ENCODE results near the gene LAMTOR3. TPM values are rescaled to one million over a fixed set of nuclear protein-coding genes. Genes with fewer than 3 reads are reported as not detected.

LAMTOR3 gene
- total and polyA plus RNA-seq, 4 donors, result 13.5 to 26.3 (median 19.8) TPM

- no peaks in the 10 kb centered on the region for H3K9me3 ChIP-seq (ENCODE audit: control insufficient read depth in 4 of 4, low read length in 3 of 4)
- TF ChIP-seq FOXA1 (IDR thresholded peaks at IDR 0.05) (no peak), RAD21 (IDR thresholded peaks at IDR 0.05) (no peak), CTCF (IDR thresholded peaks at IDR 0.05; ENCODE audit: low read depth, low read length, missing input control) (no peak), YY1 (IDR thresholded peaks at IDR 0.05) (no peak), EGR1 (IDR thresholded peaks at IDR 0.05; ENCODE audit: low read depth in 2 of 2) (no peak), JUND (IDR thresholded peaks at IDR 0.05) (no peak), REST (IDR thresholded peaks at IDR 0.05) (no peak), HNF4G (IDR thresholded peaks at IDR 0.05) (no peak), NR2F2 (IDR thresholded peaks at IDR 0.05) (no peak), TAF1 (conservative IDR thresholded peaks at IDR 0.05) (no peak)
- no peak overlapping the region for H3K9ac ChIP-seq (ENCODE audit: low read depth in 1 of 2, low read length in 2 of 2)
- 85% methylated on average over 3 of the region's 3 CpGs for WGBS
- no peaks in the 10 kb centered on the region for H3K36me3 ChIP-seq (ENCODE audit: control insufficient read depth in 4 of 4, insufficient read depth in 3 of 4, low read depth in 1 of 4, low read length in 3 of 4)
- no peak overlapping the region for H3K27ac ChIP-seq (ENCODE audit: low read depth in 1 of 2, low read length in 2 of 2)
- H3K4me3 ChIP-seq (ENCODE audit: low read depth in 1 of 3, low read length in 3 of 3), result no peak overlapping the region
- H3K27me3 ChIP-seq (ENCODE audit: control insufficient read depth in 4 of 4, insufficient read depth in 4 of 4, low read length in 3 of 4), result no peaks in the 10 kb centered on the region
- no peak for DNase-seq (ENCODE audit: low spot score)
- no peaks in the 10 kb centered on the region for H3K4me1 ChIP-seq (ENCODE audit: control insufficient read depth in 4 of 4, insufficient read depth in 4 of 4, low read length in 3 of 4)
Measured at GRCh38 chr4:99852199-99852749, 42.0 kb downstream of the LAMTOR3 start.

GRCh38 chr4:99848591-99849001 lies 45.6 kb downstream of the LAMTOR3 start:
- no peaks in the 10 kb centered on the region for H3K36me3 ChIP-seq (ENCODE audit: control insufficient read depth in 4 of 4, insufficient read depth in 3 of 4, low read depth in 1 of 4, low read length in 3 of 4)
- DNase-seq (ENCODE audit: low spot score), result no peak
- H3K4me1 ChIP-seq (ENCODE audit: control insufficient read depth in 4 of 4, insufficient read depth in 4 of 4, low read length in 3 of 4), result no peaks in the 10 kb centered on the region
- no peak overlapping the region for H3K4me3 ChIP-seq (ENCODE audit: low read depth in 1 of 3, low read length in 3 of 3)
- H3K27ac ChIP-seq (ENCODE audit: low read depth in 1 of 2, low read length in 2 of 2), result no peak overlapping the region
- 92% methylated on average over 4 of the region's 4 CpGs for WGBS
- no peaks in the 10 kb centered on the region for H3K9me3 ChIP-seq (ENCODE audit: control insufficient read depth in 4 of 4, low read length in 3 of 4)
- H3K27me3 ChIP-seq (ENCODE audit: control insufficient read depth in 4 of 4, insufficient read depth in 4 of 4, low read length in 3 of 4), result no peaks in the 10 kb centered on the region
- no peak overlapping the region for H3K9ac ChIP-seq (ENCODE audit: low read depth in 1 of 2, low read length in 2 of 2)
- TF ChIP-seq HNF4A (conservative IDR thresholded peaks at IDR 0.05), result no peak
- TF ChIP-seq YY1 (IDR thresholded peaks at IDR 0.05), result no peak
- TF ChIP-seq ATF3 (IDR thresholded peaks at IDR 0.05), result no peak
- no peak for TF ChIP-seq MAX (IDR thresholded peaks at IDR 0.05)
- TF ChIP-seq NR2F2 (IDR thresholded peaks at IDR 0.05), result no peak
- no peak for TF ChIP-seq TAF1 (conservative IDR thresholded peaks at IDR 0.05)
- TF ChIP-seq RXRA (IDR thresholded peaks at IDR 0.05), result no peak

All from liver (tissue), 9 donors.